Measurements from ENCODE around the gene TAAR2.
"Not testable (repeated sequence)": the region's sequence is repeated elsewhere in the genome, so short reads cannot be mapped to it uniquely, and the experiment has no call there.

Gene TAAR2

GRCh38 chr6:132635906-132636305 lies 11.8 kb upstream of the TAAR2 start:
- H3K9me3 ChIP-seq (ENCODE audit: insufficient read depth, low read length, severe bottlenecking); ATAC-seq (ENCODE audit: insufficient read depth, low read depth); H3K36me3 ChIP-seq (ENCODE audit: insufficient read depth, low read length); H3K27ac ChIP-seq (ENCODE audit: low read length); H3K4me2 ChIP-seq (ENCODE audit: insufficient read depth, low read length); H3K27me3 ChIP-seq (ENCODE audit: insufficient read depth, low read length, poor library complexity); H3K9ac ChIP-seq (ENCODE audit: low read depth, low read length); H4K20me1 ChIP-seq (ENCODE audit: insufficient read depth, low read length); H3K79me2 ChIP-seq (ENCODE audit: insufficient read depth, low read length); DNase-seq; H3K4me3 ChIP-seq (ENCODE audit: low read depth in 1 of 2, low read length in 2 of 2); H2AFZ ChIP-seq (ENCODE audit: low read depth, low read length); H3K4me1 ChIP-seq (ENCODE audit: insufficient read depth, low read length): not testable (repeated sequence)

GRCh38 chr6:132635288-132635687 lies 11.2 kb upstream of the TAAR2 start:
- ATAC-seq (ENCODE audit: insufficient read depth, low read depth); H3K4me3 ChIP-seq (ENCODE audit: low read depth in 1 of 2, low read length in 2 of 2); H2AFZ ChIP-seq (ENCODE audit: low read depth, low read length): not testable (repeated sequence)

GRCh38 chr6:132634796-132635195 lies 10.7 kb upstream of the TAAR2 start:
- Histone ChIP-seq H3K79me2 (ENCODE audit: insufficient read depth, low read length) (no peaks in the 10 kb centered on the region), H3K27ac (ENCODE audit: low read length) (no peak overlapping the region), H2AFZ (ENCODE audit: low read depth, low read length) (no peak overlapping the region), H4K20me1 (ENCODE audit: insufficient read depth, low read length) (no peaks in the 10 kb centered on the region), H3K4me3 (ENCODE audit: low read depth in 1 of 2, low read length in 2 of 2) (no peak overlapping the region), H3K9me3 (ENCODE audit: insufficient read depth, low read length, severe bottlenecking) (no peaks in the 10 kb centered on the region), H3K4me1 (ENCODE audit: insufficient read depth, low read length) (no peaks in the 10 kb centered on the region), H3K27me3 (ENCODE audit: insufficient read depth, low read length, poor library complexity) (no peaks in the 10 kb centered on the region), H3K4me2 (ENCODE audit: insufficient read depth, low read length) (no peak overlapping the region), H3K36me3 (ENCODE audit: insufficient read depth, low read length) (no peaks in the 10 kb centered on the region), H3K9ac (ENCODE audit: low read depth, low read length) (no peak overlapping the region)
- DNase-seq (no peak), ATAC-seq (ENCODE audit: insufficient read depth, low read depth) (no peak)
- TF ChIP-seq EZH2 (IDR thresholded peaks at IDR 0.05; ENCODE audit: borderline replicate concordance, low read depth, low read length, severe bottlenecking) = no peak

More at GRCh38 chr6:132635288-132635687, 11.2 kb upstream of the TAAR2 start:
- DNase-seq; H3K4me1 ChIP-seq (ENCODE audit: insufficient read depth, low read length); H3K27ac ChIP-seq (ENCODE audit: low read length); H3K4me2 ChIP-seq (ENCODE audit: insufficient read depth, low read length); H3K9me3 ChIP-seq (ENCODE audit: insufficient read depth, low read length, severe bottlenecking); H4K20me1 ChIP-seq (ENCODE audit: insufficient read depth, low read length); H3K9ac ChIP-seq (ENCODE audit: low read depth, low read length); H3K36me3 ChIP-seq (ENCODE audit: insufficient read depth, low read length); H3K27me3 ChIP-seq (ENCODE audit: insufficient read depth, low read length, poor library complexity); H3K79me2 ChIP-seq (ENCODE audit: insufficient read depth, low read length): not testable (repeated sequence)

- no peak for ATAC-seq (ENCODE audit: insufficient read depth, low read depth)
- DNase-seq = no peak
Observed at GRCh38 chr6:132633362-132633761, 9.3 kb upstream of the TAAR2 start.

More at GRCh38 chr6:132633362-132633761, 9.3 kb upstream of the TAAR2 start:
- no peak overlapping the region for H3K27ac ChIP-seq (ENCODE audit: low read length)
- H3K36me3 ChIP-seq (ENCODE audit: insufficient read depth, low read length) = no peaks in the 10 kb centered on the region
- H3K4me1 ChIP-seq (ENCODE audit: insufficient read depth, low read length) = no peaks in the 10 kb centered on the region
- H4K20me1 ChIP-seq (ENCODE audit: insufficient read depth, low read length) = no peaks in the 10 kb centered on the region
- no peak overlapping the region for H2AFZ ChIP-seq (ENCODE audit: low read depth, low read length)
- H3K4me3 ChIP-seq (ENCODE audit: low read depth in 1 of 2, low read length in 2 of 2) = no peak overlapping the region
- no peaks in the 10 kb centered on the region for H3K9me3 ChIP-seq (ENCODE audit: insufficient read depth, low read length, severe bottlenecking)
- no peaks in the 10 kb centered on the region for H3K27me3 ChIP-seq (ENCODE audit: insufficient read depth, low read length, poor library complexity)
- no peak for TF ChIP-seq EZH2 (IDR thresholded peaks at IDR 0.05; ENCODE audit: borderline replicate concordance, low read depth, low read length, severe bottlenecking)
- TF ChIP-seq CTCF (IDR thresholded peaks at IDR 0.05; ENCODE audit: borderline replicate concordance, extremely low read depth, low read length, poor library complexity, severe bottlenecking) = no peak
- H3K79me2 ChIP-seq (ENCODE audit: insufficient read depth, low read length) = no peaks in the 10 kb centered on the region
- H3K4me2 ChIP-seq (ENCODE audit: insufficient read depth, low read length) = no peak overlapping the region
- no peak overlapping the region for H3K9ac ChIP-seq (ENCODE audit: low read depth, low read length)
